MM.1S (cell line): ENCODE results near the gene SEC22A.

Source experiments
- DNase-seq: peaks from one replicate; pipeline ENCODE4 v3.0.0-alpha.2; 2015
- H2AFZ ChIP-seq: fragments of 300-600 bp; sonication (generic); 2 replicates; pipeline ENCODE4 v1.6.0; 2016; ENCODE audit warnings: antibody characterized with exemption, low read length
- H3F3A ChIP-seq: fragments of 300-600 bp; sonication (generic); 2 replicates; pipeline ENCODE4 v1.6.1; 2016; ENCODE audit warnings: mild to moderate bottlenecking, antibody characterized with exemption, low read length, moderate library complexity, mixed read lengths; ENCODE audit not compliant: insufficient read depth
- H3K27ac ChIP-seq: fragments of 300-600 bp; sonication (generic); 2 replicates; pipeline ENCODE4 v1.5.1; 2016; ENCODE audit warnings: mild to moderate bottlenecking, low read length
- H3K27me3 ChIP-seq: fragments of 300-600 bp; sonication (generic); replicated peaks from 2 replicates; pipeline ENCODE4 v1.6.0; 2016; ENCODE audit warnings: low read length; ENCODE audit not compliant: insufficient read depth
- H3K36me3 ChIP-seq: fragments of 300-600 bp; sonication (generic); replicated peaks from 2 replicates; pipeline ENCODE4 v1.6.1; 2016; ENCODE audit warnings: mild to moderate bottlenecking, low read length, mixed read lengths; ENCODE audit not compliant: insufficient read depth
- H3K4me1 ChIP-seq: fragments of 300-600 bp; sonication (generic); 2 replicates; pipeline ENCODE4 v1.6.1; 2016; ENCODE audit warnings: low read length, mixed read lengths
- H3K4me2 ChIP-seq: fragments of 300-600 bp; sonication (generic); 2 replicates; pipeline ENCODE4 v1.6.0; 2016; ENCODE audit warnings: low read depth, low read length
- H3K4me3 ChIP-seq: fragments of 300-600 bp; sonication (generic); 2 replicates; pipeline ENCODE4 v1.5.1; 2016; ENCODE audit warnings: low read length, mixed read lengths
- H3K79me2 ChIP-seq: fragments of 300-600 bp; sonication (generic); 2 replicates; pipeline ENCODE4 v1.6.1; 2016; ENCODE audit warnings: mixed run types, low read length, mixed read lengths
- H3K9ac ChIP-seq: fragments of 300-600 bp; sonication (generic); 2 replicates; pipeline ENCODE4 v1.6.1; 2016; ENCODE audit warnings: low read length, mixed read lengths
- H3K9me2 ChIP-seq: fragments of 300-600 bp; sonication (generic); replicated peaks from 2 replicates; pipeline ENCODE4 v1.6.1; 2016; ENCODE audit warnings: mild to moderate bottlenecking, low read length, mixed read lengths; ENCODE audit not compliant: insufficient read depth
- H3K9me3 ChIP-seq: fragments of 300-600 bp; sonication (generic); replicated peaks from 2 replicates; pipeline ENCODE4 v1.6.1; 2016; ENCODE audit warnings: mild to moderate bottlenecking, low read length, mixed read lengths; ENCODE audit not compliant: insufficient read depth
- H4K20me1 ChIP-seq: fragments of 300-600 bp; sonication (generic); 2 replicates; pipeline ENCODE4 v1.6.1; 2016; ENCODE audit warnings: mild to moderate bottlenecking, low read length, moderate library complexity, mixed read lengths; ENCODE audit not compliant: insufficient read depth
- CTCF ChIP-seq: fragments of 300-600 bp; sonication (generic); IDR thresholded peaks from 2 replicates; pipeline ENCODE4 v1.5.1; 2016; ENCODE audit warnings: antibody characterized with exemption, low read length, mixed read lengths
- EZH2 ChIP-seq: fragments of 300-600 bp; sonication (generic); optimal IDR thresholded peaks from 2 replicates; pipeline ENCODE3; 2017; ENCODE audit warnings: low read depth, mild to moderate bottlenecking, antibody characterized with exemption, low read length, mixed read lengths
- EZH2phosphoT487 ChIP-seq: fragments of 300-600 bp; sonication (generic); IDR thresholded peaks from 2 replicates; pipeline ENCODE4 v1.6.1; 2018; ENCODE audit warnings: antibody characterized with exemption, low read length

The SEC22A gene

DNA sequence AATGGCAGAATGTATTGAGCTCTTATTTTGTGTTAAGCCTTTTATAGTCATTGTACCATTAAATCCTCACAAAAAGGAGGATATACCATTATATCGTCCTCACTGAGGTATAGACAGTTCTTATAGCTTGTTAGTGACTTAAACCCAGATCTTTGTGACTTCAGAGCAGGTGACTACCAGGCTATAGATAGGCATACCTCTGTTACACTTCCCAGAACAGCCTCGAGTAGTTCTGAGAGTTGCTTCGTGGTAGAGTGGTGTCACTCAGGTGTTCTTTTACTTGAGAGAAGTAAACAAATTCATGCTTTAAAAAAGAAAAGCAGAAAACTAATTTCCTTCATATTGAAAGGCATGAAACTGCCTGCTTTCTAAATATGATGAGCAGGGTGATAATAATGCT, 59.9 kb downstream of the SEC22A start:
- H3F3A ChIP-seq, result peaks cover 12% of the 10 kb centered on the region
- TF ChIP-seq EZH2phosphoT487 (no peak), EZH2 (no peak), CTCF (no peak)
- H3K9me2 ChIP-seq, result no peaks in the 10 kb centered on the region
- no peaks in the 10 kb centered on the region for H3K36me3 ChIP-seq
- peak; percentile 78 for DNase-seq
- H3K27ac ChIP-seq, result peak overlapping the region; percentile 65
- H3K79me2 ChIP-seq, result no peaks in the 10 kb centered on the region
- no peak overlapping the region for H2AFZ ChIP-seq
- H3K9me3 ChIP-seq, result no peaks in the 10 kb centered on the region
- 0 out of 2 replicates have a peak overlapping the region, but pooled peaks have one; percentile 0 for H3K4me3 ChIP-seq
- peak overlapping the region; percentile 3; the same call in 1 of the 2 replicates for H3K9ac ChIP-seq
- no peaks in the 10 kb centered on the region for H4K20me1 ChIP-seq
- no peaks in the 10 kb centered on the region for H3K27me3 ChIP-seq
- H3K4me1 ChIP-seq, result peaks cover 21% of the 10 kb centered on the region
- H3K4me2 ChIP-seq, result peak overlapping the region; percentile 25; the same call in 1 of the 2 replicates

- TF ChIP-seq EZH2phosphoT487 (no peak), EZH2 (no peak), CTCF (no peak)
- no peaks in the 10 kb centered on the region for H3K9me3 ChIP-seq
- no peaks in the 10 kb centered on the region for H3K36me3 ChIP-seq
- no peaks in the 10 kb centered on the region for H3K79me2 ChIP-seq
- H3K4me2 ChIP-seq, result peak overlapping the region; percentile 25; the same call in 1 of the 2 replicates
- peaks cover 21% of the 10 kb centered on the region for H3K4me1 ChIP-seq
- H3F3A ChIP-seq, result peaks cover 12% of the 10 kb centered on the region
- no peak overlapping the region for H2AFZ ChIP-seq
- H3K27ac ChIP-seq, result peak overlapping the region; percentile 65
- peak overlapping the region; percentile 3; the same call in 1 of the 2 replicates for H3K9ac ChIP-seq
- H3K27me3 ChIP-seq, result no peaks in the 10 kb centered on the region
- 0 out of 2 replicates have a peak overlapping the region, but pooled peaks have one; percentile 0 for H3K4me3 ChIP-seq
- no peaks in the 10 kb centered on the region for H4K20me1 ChIP-seq
- no peaks in the 10 kb centered on the region for H3K9me2 ChIP-seq
- DNase-seq, result no peak
These were observed 60.5 kb downstream of the SEC22A start for GRCh38 chr3:123262226-123262625.

- H3K4me1 ChIP-seq, result peaks cover 21% of the 10 kb centered on the region
- H3K27ac ChIP-seq, result no peak overlapping the region
- no peak overlapping the region for H3K4me2 ChIP-seq
- H4K20me1 ChIP-seq, result no peaks in the 10 kb centered on the region
- no peaks in the 10 kb centered on the region for H3K36me3 ChIP-seq
- DNase-seq, result no peak
- no peaks in the 10 kb centered on the region for H3K9me2 ChIP-seq
- no peak overlapping the region for H3K9ac ChIP-seq
- no peak overlapping the region for H2AFZ ChIP-seq
- no peaks in the 10 kb centered on the region for H3K27me3 ChIP-seq
- no peaks in the 10 kb centered on the region for H3K9me3 ChIP-seq
- no peaks in the 10 kb centered on the region for H3K79me2 ChIP-seq
- peaks cover 12% of the 10 kb centered on the region for H3F3A ChIP-seq
- TF ChIP-seq EZH2phosphoT487, result no peak
- TF ChIP-seq EZH2, result no peak
- TF ChIP-seq CTCF, result no peak
- H3K4me3 ChIP-seq, result no peak overlapping the region
These were observed 61.1 kb downstream of the SEC22A start for GRCh38 chr3:123262868-123263267.
